Motor neuron (in vitro differentiated cells): ENCODE results near the gene MEPE. TPM values are rescaled to one million over a fixed set of nuclear protein-coding genes. Genes with fewer than 3 reads are reported as not detected.
"Not testable (repeated sequence)": the region's sequence is repeated elsewhere in the genome, so short reads cannot be mapped to it uniquely, and the experiment has no call there.

Experiments used
- ATAC-seq, 8 experiments: fragments of 200-7000 bp; cut with Tn5 transposase; replicated peaks in 6 of 8; 2 replicates each; pipeline ENCODE4 v1.8.0; 2021; ENCODE audit warnings: mild to moderate bottlenecking in 8 of 8, moderate library complexity in 8 of 8
- H3K27ac ChIP-seq, 2 donors: fragments of 250-450 bp; sonication (Bioruptor Pico); 2 replicates each; pipeline ENCODE4 v1.9.0; 2021; ENCODE audit warnings: antibody characterized with exemption in 2 of 2, mild to moderate bottlenecking in 2 of 2, moderate library complexity in 1 of 2
- H3K4me1 ChIP-seq, 2 donors: fragments of 250-450 bp; sonication (Bioruptor Pico); replicated peaks in 1 of 2; 2 replicates each; pipeline ENCODE4 v1.6.1; 2021; ENCODE audit warnings: antibody characterized with exemption in 2 of 2, mild to moderate bottlenecking in 2 of 2, moderate library complexity in 1 of 2
- H3K4me3 ChIP-seq, 5 donors: fragments of 250-450 bp; sonication (Bioruptor Pico); 2 replicates each; pipeline ENCODE4 v1.9.0; 2021; ENCODE audit warnings: antibody characterized with exemption in 5 of 5, mild to moderate bottlenecking in 5 of 5, moderate library complexity in 4 of 5
- WGBS, 10 experiments: fragments of 450-650 bp; shearing (Covaris generic); methylation state at CpG; one replicate each; pipeline ENCODE4 v1.0.0; 2022; 5-methylcytosine and 5-hydroxymethylcytosine counted together
- in situ Hi-C, 9 experiments: fragments of 400-800 bp; cut with MboI; loops; one replicate each; pipeline ENCODE4 v1.15.0; 2021; ENCODE audit warnings: low sequenced_read_pairs in 9 of 9, low pct_unique_long_range_greater_than_20kb in 2 of 9; ENCODE audit not compliant: unreplicated experiment in 9 of 9
- total RNA-seq, 8 experiments: library from RNA; unstranded; fragments of 300-600 nt; gene quantifications; 2 replicates each; pipeline versions ENCODE4 v1.2.3 to v1.2.4, GENCODE V29; 2022

The MEPE gene
- total RNA-seq, 8 experiments from 2014 or later: 0.17 to 0.43 (median 0.28) TPM; not detected in 5

GRCh38 chr4:87864321-87864720 lies 31.6 kb downstream of the MEPE start:
- WGBS, 10 experiments: 83 to 100% (median 93%) methylated on average over 1 to 2 of the region's 2 CpGs; no CpG with 5 or more reads in 1 of the 10 experiments
- H3K4me3 ChIP-seq: no peak overlapping the region
- in situ Hi-C loops: loop anchor here in 6 of 9 experiments (25.0 kb wide), 3 partner anchors 98 to 648 kb away; partner anchors contain the start of gene PYURF (in 2 of the 6)
- peaks cover 4 to 12% of the 10 kb centered on the region in 2 donors for H3K4me1 ChIP-seq
- no peak overlapping the region for H3K27ac ChIP-seq
- no peak for ATAC-seq

- Histone ChIP-seq H3K27ac (no peak overlapping the region), H3K4me3 (no peak overlapping the region), H3K4me1 (peaks cover 4 to 12% of the 10 kb centered on the region in 2 donors)
- in situ Hi-C loops: loop anchor here in 6 of 9 experiments (25.0 kb wide), 3 partner anchors 97 to 647 kb away; partner anchors contain the start of gene PYURF (in 2 of the 6)
- 44 to 100% (median 82%) methylated on average over 1 to 3 of the region's 3 CpGs for WGBS, 10 experiments
- no peak for ATAC-seq
Observed at GRCh38 chr4:87865288-87865687, 32.5 kb downstream of the MEPE start.

- WGBS, 10 experiments: 0% methylated on average over 1 of the region's 1 CpG; no CpG with 5 or more reads in 8 of the 10 experiments
- ATAC-seq: peak in 7 of 8 experiments; percentile 53 to 94 (median 65)
- no peak overlapping the region for H3K4me3 ChIP-seq
- peaks cover 4 to 12% of the 10 kb centered on the region in 2 donors for H3K4me1 ChIP-seq
- H3K27ac ChIP-seq: no peak overlapping the region
- in situ Hi-C loops: loop anchor here in 6 of 9 experiments (25.0 kb wide), 3 partner anchors 96 to 646 kb away; partner anchors contain the start of gene PYURF (in 2 of the 6)
Observed at GRCh38 chr4:87865960-87866598, 33.3 kb downstream of the MEPE start.

GRCh38 chr4:87868522-87868921 lies 35.8 kb downstream of the MEPE start:
- in situ Hi-C loops: loop anchor here in 6 of 9 experiments (25.0 kb wide), 3 partner anchors 94 to 644 kb away; partner anchors contain the start of gene PYURF (in 2 of the 6)
- 40 to 100% (median 79%) methylated on average over 1 of the region's 1 CpG; no CpG with 5 or more reads in 6 of the 10 experiments for WGBS, 10 experiments
- Histone ChIP-seq H3K4me1 (peaks cover 4 to 12% of the 10 kb centered on the region in 2 donors), H3K4me3 (no peak overlapping the region), H3K27ac (no peak overlapping the region)
- no peak for ATAC-seq

GRCh38 chr4:87872028-87872427 lies 39.3 kb downstream of the MEPE start:
- in situ Hi-C loops: loop anchor here in 6 of 9 experiments (25.0 kb wide), 3 partner anchors 90 to 640 kb away; partner anchors contain the start of gene PYURF (in 2 of the 6)
- ATAC-seq: no peak
- Histone ChIP-seq H3K27ac (no peak overlapping the region), H3K4me1 (no peaks in the 10 kb centered on the region), H3K4me3 (no peak overlapping the region)
- WGBS, 10 experiments: 50 to 100% (median 89%) methylated on average over 1 of the region's 1 CpG; no CpG with 5 or more reads in 2 of the 10 experiments

- Histone ChIP-seq H3K4me1 (no peaks in the 10 kb centered on the region), H3K27ac (no peak overlapping the region), H3K4me3 (no peak overlapping the region)
- in situ Hi-C loops: no loop called here
- WGBS, 10 experiments: 43 to 100% (median 70%) methylated on average over 1 to 2 of the region's 2 CpGs; no CpG with 5 or more reads in 1 of the 10 experiments
- ATAC-seq: no peak
Observed at GRCh38 chr4:87875191-87875590, 42.4 kb downstream of the MEPE start.

GRCh38 chr4:87880106-87880505 lies 47.3 kb downstream of the MEPE start:
- ATAC-seq: no peak
- Histone ChIP-seq H3K4me1 (no peaks in the 10 kb centered on the region), H3K27ac (no peak overlapping the region), H3K4me3 (no peak overlapping the region)
- in situ Hi-C loops: no loop called here
- 0 to 100% (median 67%) methylated on average over 1 of the region's 1 CpG; no CpG with 5 or more reads in 3 of the 10 experiments for WGBS, 10 experiments

GRCh38 chr4:87881115-87881514 lies 48.3 kb downstream of the MEPE start:
- H3K27ac ChIP-seq: no peak overlapping the region
- ATAC-seq: peak in 2 of 8 experiments; percentile 52 to 63
- WGBS, 10 experiments: 0 to 85% (median 25%) methylated on average over 1 of the region's 1 CpG; no CpG with 5 or more reads in 1 of the 10 experiments
- no peaks in the 10 kb centered on the region for H3K4me1 ChIP-seq
- in situ Hi-C loops: no loop called here
- H3K4me3 ChIP-seq: no peak overlapping the region

GRCh38 chr4:87882321-87882720 lies 49.6 kb downstream of the MEPE start:
- in situ Hi-C loops: no loop called here
- Histone ChIP-seq H3K27ac (no peak overlapping the region), H3K4me3 (no peak overlapping the region), H3K4me1 (no peaks in the 10 kb centered on the region)
- WGBS, 10 experiments: 50 to 100% (median 82%) methylated on average over 1 of the region's 1 CpG; no CpG with 5 or more reads in 6 of the 10 experiments
- ATAC-seq: peak in 1 of 8 experiments; percentile 45

- ATAC-seq: no peak
- H3K4me1 ChIP-seq: no peaks in the 10 kb centered on the region
- in situ Hi-C loops: no loop called here
- WGBS, 10 experiments: 35 to 100% (median 66%) methylated on average over 1 to 2 of the region's 2 CpGs
- H3K4me3 ChIP-seq: no peak overlapping the region
- no peak overlapping the region for H3K27ac ChIP-seq
Observed at GRCh38 chr4:87882861-87883260, 50.1 kb downstream of the MEPE start.

- ATAC-seq: no peak
- Histone ChIP-seq H3K4me1 (no peaks in the 10 kb centered on the region), H3K27ac (no peak overlapping the region), H3K4me3 (no peak overlapping the region)
- 34 to 96% (median 84%) methylated on average over 2 to 9 of the region's 9 CpGs for WGBS, 10 experiments
- in situ Hi-C loops: no loop called here
Observed at GRCh38 chr4:87884976-87885549, 52.3 kb downstream of the MEPE start.

- in situ Hi-C loops: no loop called here
- ATAC-seq: no peak
- no peaks in the 10 kb centered on the region for H3K4me1 ChIP-seq
- H3K4me3 ChIP-seq: no peak overlapping the region
- no peak overlapping the region for H3K27ac ChIP-seq
- WGBS, 10 experiments: 20 to 96% (median 63%) methylated on average over 1 to 5 of the region's 6 CpGs; no CpG with 5 or more reads in 2 of the 10 experiments
Observed at GRCh38 chr4:87886083-87886482, 53.3 kb downstream of the MEPE start.

GRCh38 chr4:87890753-87891152 lies 58.0 kb downstream of the MEPE start:
- ATAC-seq, H3K27ac ChIP-seq, in situ Hi-C loops, H3K4me3 ChIP-seq, H3K4me1 ChIP-seq: not testable (repeated sequence)
